ENCODE measurements around the gene TEX36.

The TEX36 gene

DNA sequence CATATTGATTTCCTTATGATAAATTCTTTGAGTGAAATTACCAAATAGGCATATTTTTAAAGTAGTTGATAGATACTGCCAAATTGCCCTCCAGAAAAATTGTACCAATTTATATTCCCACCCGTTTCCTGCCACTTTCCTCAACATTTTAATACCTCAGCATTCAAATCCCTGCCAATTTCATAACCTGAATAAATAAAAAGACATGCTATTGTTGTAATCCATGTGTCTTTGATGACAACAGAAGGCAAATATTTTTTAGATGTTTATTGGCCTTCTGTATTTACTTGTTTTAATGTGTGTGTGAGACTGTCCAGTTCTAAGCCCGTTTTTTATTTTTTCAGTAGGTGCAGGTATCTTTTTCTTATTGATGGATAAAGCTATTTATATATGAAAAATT is 71.7 kb downstream of the TEX36 start:
- peaks cover 3 to 12% of the 10 kb centered on the region in 2 donors for H3K27me3 Mint-ChIP-seq

GRCh38 chr10:125609859-125610258 is 73.1 kb downstream of the TEX36 start:
- no peaks in the 10 kb centered on the region for H3K4me1 Mint-ChIP-seq (ENCODE audit: low read depth in 2 of 2)
- no peak overlapping the region for H3K27ac Mint-ChIP-seq
- H3K9me3 Mint-ChIP-seq, result no peaks in the 10 kb centered on the region
- H3K27me3 Mint-ChIP-seq, result peaks cover 9 to 24% of the 10 kb centered on the region in 2 donors
- no peak for ATAC-seq (replicated peaks)
- H3K4me3 Mint-ChIP-seq, result no peak overlapping the region
- DNase-seq, result no peak
- H3K36me3 Mint-ChIP-seq (ENCODE audit: insufficient read depth), result no peaks in the 10 kb centered on the region

More for the DNA sequence above, 71.7 kb downstream of the TEX36 start:
- Mint-ChIP-seq H3K36me3 (ENCODE audit: insufficient read depth) (no peaks in the 10 kb centered on the region), H3K9me3 (no peaks in the 10 kb centered on the region), H3K4me1 (ENCODE audit: low read depth in 2 of 2) (no peaks in the 10 kb centered on the region), H3K27ac (no peak overlapping the region), H3K4me3 (no peak overlapping the region)
- no peak for ATAC-seq (replicated peaks)
- no peak for DNase-seq

GRCh38 chr10:125608474-125608873 is 74.5 kb downstream of the TEX36 start:
- peaks cover 11 to 38% of the 10 kb centered on the region in 2 donors for H3K27me3 Mint-ChIP-seq
- H3K9me3 Mint-ChIP-seq, result no peaks in the 10 kb centered on the region
- H3K4me3 Mint-ChIP-seq, result no peak overlapping the region
- ATAC-seq (replicated peaks) (no peak), DNase-seq (no peak)
- no peak overlapping the region for H3K27ac Mint-ChIP-seq
- H3K4me1 Mint-ChIP-seq (ENCODE audit: low read depth in 2 of 2), result no peaks in the 10 kb centered on the region
- H3K36me3 Mint-ChIP-seq (ENCODE audit: insufficient read depth), result no peaks in the 10 kb centered on the region

DNA sequence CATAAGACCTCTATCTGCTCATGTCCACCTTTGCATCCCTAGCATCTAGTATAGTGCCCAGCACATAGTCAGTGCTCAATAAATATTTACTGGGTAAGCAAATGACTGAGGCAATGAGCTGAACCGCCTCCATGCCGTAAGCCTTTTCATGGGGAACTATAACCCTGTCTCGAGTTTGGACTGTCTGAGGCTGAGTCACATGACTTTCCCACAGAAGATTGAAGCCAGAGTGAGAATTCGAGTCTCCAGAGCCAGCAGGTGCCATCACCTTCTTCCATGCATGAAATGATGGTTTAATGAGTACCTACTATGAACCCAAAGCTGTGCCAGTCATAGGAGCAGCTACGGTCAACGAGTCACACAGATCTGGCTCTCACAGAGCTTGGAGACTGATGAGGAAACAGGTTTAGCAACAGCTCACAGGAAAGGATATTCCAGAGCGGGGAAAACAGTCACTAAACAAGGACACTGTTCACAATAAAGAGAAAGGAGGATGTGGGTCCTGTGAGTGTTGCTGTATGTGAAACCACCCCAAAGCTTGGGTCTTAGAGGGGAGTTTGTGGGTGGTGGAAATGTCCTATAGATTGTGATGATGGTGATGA is 75.2 kb downstream of the TEX36 start:
- Mint-ChIP-seq H3K9me3 (no peaks in the 10 kb centered on the region), H3K27me3 (peaks cover 16 to 42% of the 10 kb centered on the region in 2 donors), H3K4me3 (no peak overlapping the region), H3K36me3 (ENCODE audit: insufficient read depth) (no peaks in the 10 kb centered on the region), H3K27ac (no peak overlapping the region), H3K4me1 (ENCODE audit: low read depth in 2 of 2) (no peaks in the 10 kb centered on the region)
- DNase-seq (no peak), ATAC-seq (replicated peaks) (no peak)

DNA sequence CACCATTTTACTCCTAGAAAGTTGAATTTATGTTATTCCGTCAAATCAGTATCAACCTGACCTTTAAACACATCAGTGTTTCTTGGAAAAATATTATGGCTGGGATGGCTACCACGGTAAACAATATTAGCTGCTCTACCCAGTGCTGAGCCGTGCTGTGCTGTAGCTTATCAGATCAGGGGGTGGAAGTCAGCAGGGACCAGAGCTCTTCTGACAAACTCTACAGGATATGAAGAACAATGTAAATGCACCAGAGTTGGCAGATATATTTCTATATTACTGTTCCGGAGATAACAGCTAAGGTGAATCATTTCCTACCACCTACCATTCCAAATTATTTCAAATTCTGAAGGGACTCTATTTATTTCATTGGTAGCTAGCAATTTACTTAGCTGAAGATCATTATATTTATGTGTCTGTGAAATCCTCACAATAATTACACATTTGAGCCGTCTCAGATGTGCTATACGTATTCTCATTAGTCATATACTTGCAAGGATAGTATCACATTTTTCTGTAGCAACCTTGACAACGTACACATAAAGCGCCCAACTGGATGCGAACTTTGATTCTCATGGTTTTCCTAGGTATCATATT is 76.5 kb downstream of the TEX36 start:
- no peak for ATAC-seq (replicated peaks)
- Mint-ChIP-seq H3K27ac (no peak overlapping the region), H3K4me1 (ENCODE audit: low read depth in 2 of 2) (no peaks in the 10 kb centered on the region), H3K9me3 (no peaks in the 10 kb centered on the region), H3K36me3 (ENCODE audit: insufficient read depth) (no peaks in the 10 kb centered on the region), H3K27me3 (peaks cover 16 to 42% of the 10 kb centered on the region in 2 donors), H3K4me3 (no peak overlapping the region)
- no peak for DNase-seq

Data from effector memory CD8-positive, alpha-beta T cell (primary cell).